Uterus (tissue), 4 donors: Measurements from ENCODE around the gene TRPT1. TPM values are rescaled to one million over a fixed set of nuclear protein-coding genes. Genes with fewer than 3 reads are reported as not detected.

Experiments used
- DNase-seq, 2 donors: peaks; one replicate each; pipeline ENCODE4 v3.0.0-alpha.2; 2019 to 2020
- H3K27ac ChIP-seq, 2 donors: fragments of 200-600 bp; sonication (generic); 1 replicate in 1 of 2; 2 replicates in 1 of 2; pipeline ENCODE4 v1.5.1; 2016 to 2018
- H3K27me3 ChIP-seq, 2 donors: fragments of 200-600 bp; sonication (generic); one replicate each; pipeline ENCODE4 v1.5.1; 2018 to 2019; ENCODE audit warnings: control low read depth in 1 of 2
- H3K36me3 ChIP-seq, 2 donors: fragments of 200-600 bp; sonication (generic); one replicate each; pipeline ENCODE4 v1.5.1; 2019; ENCODE audit warnings: control low read depth in 1 of 2
- H3K4me1 ChIP-seq, 2 donors: fragments of 200-600 bp; sonication (generic); one replicate each; pipeline ENCODE4 v1.5.1; 2018 to 2019; ENCODE audit warnings: control low read depth in 1 of 2
- H3K4me3 ChIP-seq, 2 donors: fragments of 200-600 bp; sonication (generic); 1 replicate in 1 of 2; 2 replicates in 1 of 2; pipeline ENCODE4 v1.5.1; 2018 to 2019; ENCODE audit warnings: mild to moderate bottlenecking in 1 of 2
- H3K9me3 ChIP-seq, 2 donors: fragments of 200-600 bp; sonication (generic); one replicate each; pipeline ENCODE4 v1.5.1; 2019; ENCODE audit warnings: control low read depth in 1 of 2
- POLR2A ChIP-seq, 2 donors: fragments of 450-650 bp; IDR thresholded peaks; one replicate each; pipeline ENCODE4 v1.6.1; 2016; ENCODE audit warnings: antibody characterized with exemption in 2 of 2, mild to moderate bottlenecking in 1 of 2, moderate library complexity in 1 of 2
- intact Hi-C: fragments of 100-400 bp; cut with DNase I; formaldehyde crosslinking; loops from one replicate; pipeline ENCODE4 v1.15.1; 2023; ENCODE audit warnings: low total_unique reads
- total RNA-seq, 4 donors: library from RNA; depleted of rRNA in 3 of 4; stranded (reverse); fragments of >200 nt in 3 of 4; gene quantifications; one replicate each; pipeline versions ENCODE4 v1.1.0 to v1.2.4, GENCODE V29; 2014 to 2023
- TF ChIP-seq, protein P1 (sequence below), 4 experiments: fragments of 200-600 bp in 2 of 4; fragments of 450-650 bp in 2 of 4; sonication (generic) in 2 of 4; IDR thresholded peaks; one replicate each; pipeline ENCODE4 v1.5.1; 2016 to 2019; ENCODE audit warnings: antibody characterized with exemption in 4 of 4, mild to moderate bottlenecking in 2 of 4, moderate library complexity in 1 of 4
- donor health status: DM: yes; HTN: yes; CAD: no.

Gene TRPT1
- total RNA-seq, 4 donors from 2014 or later, result 7.2 to 42.9 (median 18.7) TPM

DNA sequence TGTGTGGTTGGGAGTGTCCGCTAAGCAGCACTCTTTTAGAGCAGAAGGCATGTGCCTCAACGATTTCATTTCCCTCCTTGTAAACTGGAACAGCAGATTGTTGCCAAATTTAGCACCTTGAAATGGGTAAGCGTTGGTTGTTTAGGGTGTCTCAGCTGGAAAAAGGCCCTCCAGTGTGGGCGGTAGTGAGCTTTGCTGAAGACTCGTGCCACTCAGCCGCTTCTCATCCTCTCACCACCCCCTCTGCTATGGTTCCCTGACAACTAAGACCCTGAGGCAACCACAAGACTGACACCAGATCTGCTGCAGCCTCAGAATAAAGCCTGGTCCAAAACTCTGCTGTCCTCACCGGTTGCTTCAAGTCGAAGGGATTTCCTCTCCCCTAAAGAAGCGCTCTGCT, 29.4 kb downstream of the TRPT1 start:
- intact Hi-C loops, result no loop called here
- Histone ChIP-seq H3K9me3 (no peaks in the 10 kb centered on the region), H3K4me1 (no peaks in the 10 kb centered on the region), H3K4me3 (no peak overlapping the region), H3K27ac (no peak overlapping the region), H3K36me3 (no peaks in the 10 kb centered on the region), H3K27me3 (no peaks in the 10 kb centered on the region)
- DNase-seq, result no peak
- TF ChIP-seq, protein P1, sequence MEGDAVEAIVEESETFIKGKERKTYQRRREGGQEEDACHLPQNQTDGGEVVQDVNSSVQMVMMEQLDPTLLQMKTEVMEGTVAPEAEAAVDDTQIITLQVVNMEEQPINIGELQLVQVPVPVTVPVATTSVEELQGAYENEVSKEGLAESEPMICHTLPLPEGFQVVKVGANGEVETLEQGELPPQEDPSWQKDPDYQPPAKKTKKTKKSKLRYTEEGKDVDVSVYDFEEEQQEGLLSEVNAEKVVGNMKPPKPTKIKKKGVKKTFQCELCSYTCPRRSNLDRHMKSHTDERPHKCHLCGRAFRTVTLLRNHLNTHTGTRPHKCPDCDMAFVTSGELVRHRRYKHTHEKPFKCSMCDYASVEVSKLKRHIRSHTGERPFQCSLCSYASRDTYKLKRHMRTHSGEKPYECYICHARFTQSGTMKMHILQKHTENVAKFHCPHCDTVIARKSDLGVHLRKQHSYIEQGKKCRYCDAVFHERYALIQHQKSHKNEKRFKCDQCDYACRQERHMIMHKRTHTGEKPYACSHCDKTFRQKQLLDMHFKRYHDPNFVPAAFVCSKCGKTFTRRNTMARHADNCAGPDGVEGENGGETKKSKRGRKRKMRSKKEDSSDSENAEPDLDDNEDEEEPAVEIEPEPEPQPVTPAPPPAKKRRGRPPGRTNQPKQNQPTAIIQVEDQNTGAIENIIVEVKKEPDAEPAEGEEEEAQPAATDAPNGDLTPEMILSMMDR (IDR thresholded peaks at IDR 0.05), result no peak
- no peak for TF ChIP-seq POLR2A (IDR thresholded peaks at IDR 0.05)

GRCh38 chr11:64192434-64192833, 33.6 kb downstream of the TRPT1 start:
- DNase-seq, result no peak
- Histone ChIP-seq H3K36me3 (no peaks in the 10 kb centered on the region), H3K4me1 (peaks cover 0 to 3% of the 10 kb centered on the region in 2 donors), H3K4me3 (no peak overlapping the region), H3K9me3 (no peaks in the 10 kb centered on the region), H3K27ac (no peak overlapping the region), H3K27me3 (no peaks in the 10 kb centered on the region)
- no peak for TF ChIP-seq POLR2A (IDR thresholded peaks at IDR 0.05)
- TF ChIP-seq, protein P1 (IDR thresholded peaks at IDR 0.05), result no peak
- intact Hi-C loops, result no loop called here

GRCh38 chr11:64186492-64187165, 39.4 kb downstream of the TRPT1 start:
- H3K4me1 ChIP-seq, result peaks cover 0 to 8% of the 10 kb centered on the region in 2 donors
- H3K36me3 ChIP-seq, result no peaks in the 10 kb centered on the region
- H3K27ac ChIP-seq, result peak overlapping the region in 1 of 2 donors; percentile 81
- no peaks in the 10 kb centered on the region for H3K27me3 ChIP-seq
- DNase-seq, result no peak
- intact Hi-C loops, result no loop called here
- no peaks in the 10 kb centered on the region for H3K9me3 ChIP-seq
- H3K4me3 ChIP-seq, result no peak overlapping the region
- no peak for TF ChIP-seq POLR2A (IDR thresholded peaks at IDR 0.05)
- TF ChIP-seq, protein P1 (IDR thresholded peaks at IDR 0.05), result no peak

GRCh38 chr11:64185693-64186491, 40.1 kb downstream of the TRPT1 start, which contains the start of gene STIP1:
TSS of gene STIP1 (plus strand) at chr11:64186171. CDS start at chr11:64186262, 91 bp downstream.
- TF ChIP-seq, protein P1 (IDR thresholded peaks at IDR 0.05), result peak in 3 of 4 experiments; percentile 38 to 57 (median 54)
- TF ChIP-seq POLR2A (IDR thresholded peaks at IDR 0.05), result peak; percentile 20 to 92
- peak within 1 kb of the TSS; percentile 44 to 75 for H3K4me3 ChIP-seq
- no peaks in the 10 kb centered on the region for H3K36me3 ChIP-seq
- DNase-seq, result peak; percentile 99 to 100
- peak within 1 kb of the TSS; percentile 93 to 95 for H3K27ac ChIP-seq
- intact Hi-C loops, result no loop called here
- H3K9me3 ChIP-seq, result no peaks in the 10 kb centered on the region
- H3K27me3 ChIP-seq, result no peaks in the 10 kb centered on the region
- peaks cover 0 to 8% of the 10 kb centered on the region in 2 donors for H3K4me1 ChIP-seq
